WI38 (cell line): Measurements from ENCODE around the gene FRMD6.

ENCODE experiments used
- H3K4me3 ChIP-seq: 2 replicates; pipeline ENCODE4 v1.5.1; 2011; ENCODE audit warnings: low read depth, mild to moderate bottlenecking, control low read depth, low read length
- TF ChIP-seq, protein P1 (sequence below): IDR thresholded peaks from 2 replicates; pipeline ENCODE4 v1.5.1; 2012; ENCODE audit warnings: low read depth, mild to moderate bottlenecking, control low read depth, low read length

FRMD6 gene

DNA sequence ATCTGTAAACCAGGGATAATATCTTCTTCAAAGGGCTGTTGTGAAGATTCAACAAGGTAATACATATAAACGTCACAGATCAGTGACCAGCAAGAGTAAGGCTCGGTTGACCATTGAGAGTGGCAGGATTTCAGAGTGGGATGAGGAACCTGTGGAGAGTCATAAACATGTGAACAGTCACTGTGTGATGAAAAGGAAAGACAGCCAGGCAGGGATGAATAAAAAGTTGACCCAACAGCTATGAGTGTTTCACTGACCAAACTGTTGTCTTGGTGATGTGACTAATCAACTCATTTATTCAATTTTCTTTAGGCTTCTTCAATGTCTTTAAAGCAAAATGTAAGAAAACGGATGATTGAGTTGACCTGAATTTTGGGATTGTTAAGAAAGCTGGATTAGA, 8.6 kb upstream of the FRMD6 start:
- no peak overlapping the region for H3K4me3 ChIP-seq
- TF ChIP-seq, protein P1, sequence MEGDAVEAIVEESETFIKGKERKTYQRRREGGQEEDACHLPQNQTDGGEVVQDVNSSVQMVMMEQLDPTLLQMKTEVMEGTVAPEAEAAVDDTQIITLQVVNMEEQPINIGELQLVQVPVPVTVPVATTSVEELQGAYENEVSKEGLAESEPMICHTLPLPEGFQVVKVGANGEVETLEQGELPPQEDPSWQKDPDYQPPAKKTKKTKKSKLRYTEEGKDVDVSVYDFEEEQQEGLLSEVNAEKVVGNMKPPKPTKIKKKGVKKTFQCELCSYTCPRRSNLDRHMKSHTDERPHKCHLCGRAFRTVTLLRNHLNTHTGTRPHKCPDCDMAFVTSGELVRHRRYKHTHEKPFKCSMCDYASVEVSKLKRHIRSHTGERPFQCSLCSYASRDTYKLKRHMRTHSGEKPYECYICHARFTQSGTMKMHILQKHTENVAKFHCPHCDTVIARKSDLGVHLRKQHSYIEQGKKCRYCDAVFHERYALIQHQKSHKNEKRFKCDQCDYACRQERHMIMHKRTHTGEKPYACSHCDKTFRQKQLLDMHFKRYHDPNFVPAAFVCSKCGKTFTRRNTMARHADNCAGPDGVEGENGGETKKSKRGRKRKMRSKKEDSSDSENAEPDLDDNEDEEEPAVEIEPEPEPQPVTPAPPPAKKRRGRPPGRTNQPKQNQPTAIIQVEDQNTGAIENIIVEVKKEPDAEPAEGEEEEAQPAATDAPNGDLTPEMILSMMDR, result no peak

DNA sequence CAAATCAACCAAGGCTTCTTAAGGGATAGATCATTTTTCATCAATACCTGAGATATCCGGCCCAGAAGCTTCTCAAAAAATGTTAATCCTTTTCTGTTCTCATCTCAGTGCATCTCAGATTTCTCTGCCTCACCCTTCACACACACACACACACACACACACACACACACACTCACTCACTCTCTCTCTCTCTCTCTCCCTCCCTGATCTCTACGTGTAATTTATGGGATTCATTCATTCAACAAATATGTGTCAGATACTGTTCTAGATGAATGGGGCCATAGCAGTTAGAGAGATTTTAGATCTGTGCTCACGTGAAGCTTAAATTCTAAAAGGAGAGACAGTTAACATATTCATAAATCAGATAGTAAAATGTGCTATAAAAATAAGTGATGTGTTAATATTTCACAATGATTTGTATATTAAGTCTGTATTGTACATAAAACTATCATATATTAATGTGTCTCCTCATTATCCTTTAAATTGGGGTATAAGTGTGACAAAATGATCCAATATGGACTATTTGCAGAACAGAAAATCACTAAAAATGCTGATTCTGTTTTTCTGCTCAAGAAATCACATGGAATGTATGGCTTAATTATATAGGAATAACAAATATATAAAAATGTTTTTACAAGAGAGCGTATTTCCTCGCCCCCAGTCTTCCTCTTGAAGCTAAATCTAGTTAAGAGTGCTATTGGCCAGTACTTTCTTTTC, 7.3 kb upstream of the FRMD6 start:
- no peak overlapping the region for H3K4me3 ChIP-seq
- TF ChIP-seq, protein P1, result no peak

DNA sequence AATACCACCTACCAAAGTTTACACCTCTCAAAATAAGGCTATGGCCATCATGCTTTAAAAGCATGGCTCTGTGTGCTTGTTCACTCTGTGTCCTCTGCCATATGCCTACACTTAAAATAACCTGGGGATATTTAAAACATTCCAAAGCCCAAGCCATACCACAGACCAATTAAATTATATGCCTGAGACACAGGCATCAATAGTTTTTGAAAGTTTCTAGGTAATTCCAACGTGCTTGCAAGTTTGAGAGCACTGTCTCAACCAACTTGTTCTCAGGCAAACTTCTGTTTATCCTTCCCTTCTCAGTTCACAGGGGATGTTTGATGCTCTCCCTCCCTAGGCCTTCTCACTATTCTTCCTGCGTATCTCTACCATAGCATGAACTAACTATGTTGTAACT, 3.4 kb upstream of the FRMD6 start:
- TF ChIP-seq, protein P1, result no peak
- no peak overlapping the region for H3K4me3 ChIP-seq

GRCh38 chr14:51650716-51651387, 858 bp upstream of the FRMD6 start:
- TF ChIP-seq, protein P1, result no peak
- H3K4me3 ChIP-seq, result peak overlapping the region; percentile 90

- TF ChIP-seq, protein P1, result no peak
- peak overlapping the region; percentile 93 for H3K4me3 ChIP-seq
Measured at GRCh38 chr14:51652168-51653078, 713 bp downstream of the FRMD6 start.

DNA sequence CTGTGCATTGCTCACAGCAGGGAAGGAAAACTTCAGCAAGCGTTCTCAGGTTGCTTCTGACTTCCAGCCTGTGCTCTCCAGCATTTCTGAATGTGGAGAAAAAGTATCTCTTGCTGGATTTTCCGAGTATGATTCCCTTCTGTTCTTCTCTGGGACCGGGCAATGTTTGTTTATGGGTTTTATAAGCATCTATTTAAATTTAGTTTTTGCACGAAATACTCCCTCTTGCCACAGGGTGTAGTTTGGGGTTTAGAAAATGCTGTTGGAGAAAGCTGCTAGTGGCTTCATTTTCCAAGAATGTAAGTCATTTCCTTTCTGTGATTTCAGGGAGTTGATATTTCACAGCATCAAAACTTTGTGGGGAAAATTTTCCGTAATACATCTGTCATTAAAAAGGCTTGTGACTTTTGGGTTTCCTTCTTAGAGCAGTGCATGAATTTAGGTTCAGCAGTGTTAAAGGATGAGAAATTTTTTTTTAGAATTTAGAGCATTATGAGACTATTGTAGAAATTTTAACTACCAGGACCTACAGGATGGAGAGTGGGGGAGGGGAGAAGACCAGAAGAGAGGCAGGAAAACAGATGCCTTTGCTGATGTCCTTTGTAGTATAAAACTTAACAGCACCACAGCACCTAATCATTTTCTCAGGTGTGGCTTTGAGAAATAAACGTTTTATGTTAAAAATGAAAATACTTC, 1.5 kb downstream of the FRMD6 start:
- TF ChIP-seq, protein P1, result no peak
- peak overlapping the region; percentile 93 for H3K4me3 ChIP-seq
